Gastrocnemius medialis (tissue), 4 donors: ENCODE data around the gene FERD3L. TPM values are rescaled to one million over a fixed set of nuclear protein-coding genes. Genes with fewer than 3 reads are reported as not detected.

Experiments used
- ATAC-seq, 2 donors: fragments of 150-250 bp; one replicate each; pipeline ENCODE4 v1.9.1; 2016
- DNase-seq, 2 donors: peaks; one replicate each; pipeline ENCODE4 v3.0.0-alpha.2; 2019
- H3K27ac ChIP-seq, 4 donors: fragments of 200-600 bp; sonication (generic); 1 replicate in 1 of 4; 2 replicates in 3 of 4; pipeline ENCODE4 v1.5.1; 2016 to 2018; ENCODE audit warnings: mild to moderate bottlenecking in 2 of 4, moderate library complexity in 1 of 4
- H3K27me3 ChIP-seq, 3 donors: fragments of 200-600 bp; sonication (generic) in 2 of 3; 1 replicate in 1 of 3; 2 replicates in 2 of 3; pipeline versions ENCODE4 v1.5.1 to v1.6.0; 2016 to 2019; ENCODE audit warnings: mild to moderate bottlenecking in 1 of 3, moderate library complexity in 1 of 3
- H3K36me3 ChIP-seq, 2 donors: fragments of 200-600 bp; sonication (generic) in 1 of 2; one replicate each; pipeline ENCODE4 v1.5.1; 2017 to 2018
- H3K4me1 ChIP-seq, 2 donors: fragments of 200-600 bp; sonication (generic) in 1 of 2; one replicate each; pipeline ENCODE4 v1.5.1; 2016 to 2017; ENCODE audit warnings: mild to moderate bottlenecking in 2 of 2
- H3K4me3 ChIP-seq, 4 donors: fragments of 200-600 bp; sonication (generic) in 3 of 4; 1 replicate in 1 of 4; 2 replicates in 3 of 4; pipeline ENCODE4 v1.5.1; 2016 to 2019; ENCODE audit warnings: mild to moderate bottlenecking in 2 of 4
- H3K9me3 ChIP-seq, 3 donors: fragments of 200-600 bp; sonication (generic) in 2 of 3; 1 replicate in 1 of 3; 2 replicates in 2 of 3; pipeline ENCODE4 v1.5.1; 2016 to 2019
- POLR2A ChIP-seq, 2 donors: fragments of 450-650 bp; IDR thresholded peaks; one replicate each; pipeline ENCODE4 v1.6.1; 2017; ENCODE audit warnings: antibody characterized with exemption in 2 of 2, mild to moderate bottlenecking in 2 of 2, moderate library complexity in 2 of 2
- in situ Hi-C, 4 donors: fragments of 200-750 bp; cut with MboI; loops; one replicate each; pipeline versions ENCODE4 v1.15.0 to v1.8.0; 2017; ENCODE audit warnings: low sequenced_read_pairs in 4 of 4
- intact Hi-C: fragments of 100-400 bp; cut with DNase I; formaldehyde crosslinking; loops from one replicate; pipeline ENCODE4 v1.15.1; 2023; ENCODE audit warnings: low total_unique reads
- total RNA-seq, 4 donors: library from RNA; depleted of rRNA; stranded (reverse); fragments of >200 nt; gene quantifications; one replicate each; pipeline versions ENCODE4 v1.1.0 to v1.2.3, GENCODE V29; 2016
- TF ChIP-seq, protein P1 (sequence below), 5 experiments: fragments of 450-650 bp in 3 of 5; fragments of 200-600 bp in 2 of 5; sonication (generic) in 2 of 5; IDR thresholded peaks in 4 of 5; conservative IDR thresholded peaks in 1 of 5; 1 replicate in 4 of 5; 2 replicates in 1 of 5; pipeline ENCODE4 v1.5.1; 2016 to 2019; ENCODE audit warnings: antibody characterized with exemption in 5 of 5, mild to moderate bottlenecking in 3 of 5, moderate library complexity in 3 of 5

Gene FERD3L
- total RNA-seq, 4 donors from 2014 or later = not detected

DNA sequence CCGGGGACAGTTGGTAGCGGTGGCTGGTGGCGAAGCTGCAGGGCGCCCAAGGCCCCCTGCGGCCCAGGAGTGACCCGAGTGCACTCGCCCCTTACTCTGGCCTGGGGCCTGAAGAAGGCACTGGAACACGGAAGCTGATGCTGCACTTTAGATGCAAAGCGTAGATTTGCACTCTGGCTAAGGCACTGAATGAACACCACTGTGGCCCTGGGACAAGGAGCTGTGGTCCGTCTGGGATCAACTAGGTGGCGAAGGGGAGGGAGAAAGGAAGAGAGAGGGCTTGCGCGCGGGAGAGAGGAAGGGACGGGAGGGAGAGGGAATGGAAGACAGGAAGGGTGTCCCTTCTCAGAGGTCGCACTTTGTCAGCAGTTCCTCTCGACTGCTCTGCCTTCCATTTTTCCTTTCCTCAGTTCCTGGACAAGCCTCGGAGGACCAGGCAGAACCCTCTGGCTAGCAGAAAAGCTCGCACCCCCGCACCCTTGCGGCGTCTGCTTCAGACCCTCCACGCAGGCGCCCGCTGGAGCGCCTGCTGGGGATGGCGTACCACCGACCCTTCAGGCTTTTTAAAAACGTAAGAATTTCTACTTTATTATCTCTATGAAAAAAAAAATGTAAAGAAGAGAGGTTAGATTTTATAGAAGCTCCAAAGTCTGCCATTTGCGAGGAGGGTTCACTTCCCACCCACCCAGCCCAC is 1.2 kb downstream of the FERD3L start:
- TF ChIP-seq POLR2A (IDR thresholded peaks at IDR 0.05) = no peak
- TF ChIP-seq, protein P1, sequence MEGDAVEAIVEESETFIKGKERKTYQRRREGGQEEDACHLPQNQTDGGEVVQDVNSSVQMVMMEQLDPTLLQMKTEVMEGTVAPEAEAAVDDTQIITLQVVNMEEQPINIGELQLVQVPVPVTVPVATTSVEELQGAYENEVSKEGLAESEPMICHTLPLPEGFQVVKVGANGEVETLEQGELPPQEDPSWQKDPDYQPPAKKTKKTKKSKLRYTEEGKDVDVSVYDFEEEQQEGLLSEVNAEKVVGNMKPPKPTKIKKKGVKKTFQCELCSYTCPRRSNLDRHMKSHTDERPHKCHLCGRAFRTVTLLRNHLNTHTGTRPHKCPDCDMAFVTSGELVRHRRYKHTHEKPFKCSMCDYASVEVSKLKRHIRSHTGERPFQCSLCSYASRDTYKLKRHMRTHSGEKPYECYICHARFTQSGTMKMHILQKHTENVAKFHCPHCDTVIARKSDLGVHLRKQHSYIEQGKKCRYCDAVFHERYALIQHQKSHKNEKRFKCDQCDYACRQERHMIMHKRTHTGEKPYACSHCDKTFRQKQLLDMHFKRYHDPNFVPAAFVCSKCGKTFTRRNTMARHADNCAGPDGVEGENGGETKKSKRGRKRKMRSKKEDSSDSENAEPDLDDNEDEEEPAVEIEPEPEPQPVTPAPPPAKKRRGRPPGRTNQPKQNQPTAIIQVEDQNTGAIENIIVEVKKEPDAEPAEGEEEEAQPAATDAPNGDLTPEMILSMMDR (IDR thresholded peaks at IDR 0.05 in 4 of 5, conservative IDR thresholded peaks at IDR 0.05 in 1 of 5) = no peak
- ATAC-seq = no peak
- no peak for DNase-seq
- Histone ChIP-seq H3K27me3 (peaks cover 47 to 57% (median 48%) of the 10 kb centered on the region in 3 donors), H3K4me1 (peaks cover 0 to 11% of the 10 kb centered on the region in 2 donors), H3K27ac (no peak overlapping the region), H3K4me3 (peak overlapping the region in 2 of 4 donors; percentile 8 to 14), H3K36me3 (no peaks in the 10 kb centered on the region), H3K9me3 (no peaks in the 10 kb centered on the region)
- in situ Hi-C loops = no loop called here
- intact Hi-C loops = no loop called here

DNA sequence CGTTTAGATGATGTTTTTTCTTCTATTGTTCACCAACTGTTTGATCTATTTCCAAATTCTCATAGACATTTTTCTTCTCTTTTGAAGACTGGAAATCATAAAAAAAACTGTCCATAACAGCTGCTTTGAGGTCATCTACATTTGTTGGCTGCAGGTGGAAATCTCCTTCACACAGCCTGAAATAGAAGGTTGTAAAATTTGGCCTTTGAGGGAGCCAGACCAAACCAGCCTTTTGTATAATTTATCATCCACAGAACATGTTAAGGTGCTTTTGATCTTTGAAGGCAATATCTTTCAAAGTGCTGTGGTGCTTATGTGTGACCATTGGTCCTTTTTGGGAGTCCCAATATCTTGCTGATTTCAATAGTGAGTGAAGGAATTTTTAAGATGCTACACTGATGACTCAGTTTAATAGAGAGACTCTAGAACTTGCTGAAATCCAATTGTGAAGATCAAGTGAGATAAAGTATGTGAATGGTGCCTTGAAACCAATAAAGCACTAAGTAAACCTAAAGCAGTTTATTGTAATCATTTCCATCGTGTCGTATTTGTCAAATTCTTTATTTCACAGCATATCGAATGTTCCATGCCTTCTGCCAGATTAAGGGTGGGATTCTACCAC is 5.4 kb downstream of the FERD3L start:
- no peak for ATAC-seq
- in situ Hi-C loops (no loop called here), intact Hi-C loops (no loop called here)
- Histone ChIP-seq H3K9me3 (no peaks in the 10 kb centered on the region), H3K4me1 (peaks cover 0 to 6% of the 10 kb centered on the region in 2 donors), H3K4me3 (no peak overlapping the region), H3K27ac (no peak overlapping the region), H3K27me3 (peaks cover 21 to 29% (median 26%) of the 10 kb centered on the region in 3 donors), H3K36me3 (no peaks in the 10 kb centered on the region)
- TF ChIP-seq, protein P1 (IDR thresholded peaks at IDR 0.05 in 4 of 5, conservative IDR thresholded peaks at IDR 0.05 in 1 of 5) = no peak
- no peak for TF ChIP-seq POLR2A (IDR thresholded peaks at IDR 0.05)
- no peak for DNase-seq

DNA sequence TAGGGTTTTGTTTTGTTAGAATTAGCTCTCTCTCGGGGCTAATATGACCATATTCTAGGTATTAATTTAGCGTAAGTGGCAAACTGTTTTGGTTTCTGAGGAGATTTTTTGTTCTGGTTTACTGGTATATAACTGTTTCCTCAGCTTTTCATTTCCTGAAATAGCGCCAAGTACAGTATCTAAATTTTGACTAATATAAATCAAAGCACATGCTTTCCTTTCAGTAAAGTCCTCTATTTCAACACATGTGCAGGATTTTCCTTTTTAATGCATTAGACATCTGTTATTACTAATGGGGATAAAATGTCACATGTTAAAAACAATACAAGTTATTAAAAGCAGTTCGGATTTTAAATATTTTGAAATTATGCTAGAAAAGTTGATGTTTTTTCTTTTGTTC is 11.3 kb downstream of the FERD3L start:
- TF ChIP-seq, protein P1 (IDR thresholded peaks at IDR 0.05 in 4 of 5, conservative IDR thresholded peaks at IDR 0.05 in 1 of 5) = no peak
- TF ChIP-seq POLR2A (IDR thresholded peaks at IDR 0.05) = no peak
- Histone ChIP-seq H3K9me3 (no peaks in the 10 kb centered on the region), H3K4me3 (no peak overlapping the region), H3K36me3 (no peaks in the 10 kb centered on the region), H3K27me3 (no peaks in the 10 kb centered on the region), H3K4me1 (no peaks in the 10 kb centered on the region), H3K27ac (no peak overlapping the region)
- in situ Hi-C loops = no loop called here
- DNase-seq (no peak), ATAC-seq (no peak)
- intact Hi-C loops = no loop called here

DNA sequence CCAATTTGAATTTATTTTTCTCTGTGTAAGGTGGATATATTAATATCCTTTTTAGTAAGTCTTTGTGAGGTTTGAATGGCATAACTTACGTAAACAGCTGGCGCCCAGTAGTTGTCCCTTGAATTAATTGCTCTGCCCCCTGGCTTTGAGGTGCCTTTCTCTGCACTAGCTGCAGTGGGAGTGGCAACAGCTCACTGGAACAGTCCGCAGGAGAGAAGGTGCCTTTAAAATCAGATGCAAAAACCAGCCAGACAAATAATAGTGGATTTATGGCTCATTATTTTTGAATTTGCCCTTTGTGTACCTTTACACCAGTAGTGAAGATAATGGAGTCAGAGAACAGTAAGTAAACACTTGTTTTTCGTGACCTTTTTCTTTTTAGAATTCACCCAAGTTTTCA is 11.8 kb downstream of the FERD3L start:
- intact Hi-C loops = no loop called here
- no peak for DNase-seq
- no peak overlapping the region for H3K27ac ChIP-seq
- no peak for ATAC-seq
- H3K27me3 ChIP-seq = no peaks in the 10 kb centered on the region
- no peaks in the 10 kb centered on the region for H3K36me3 ChIP-seq
- no peak overlapping the region for H3K4me3 ChIP-seq
- TF ChIP-seq POLR2A (IDR thresholded peaks at IDR 0.05) = no peak
- TF ChIP-seq, protein P1 (IDR thresholded peaks at IDR 0.05 in 4 of 5, conservative IDR thresholded peaks at IDR 0.05 in 1 of 5) = no peak
- H3K4me1 ChIP-seq = no peaks in the 10 kb centered on the region
- in situ Hi-C loops = no loop called here
- H3K9me3 ChIP-seq = no peaks in the 10 kb centered on the region
